Fibroblast of pulmonary artery (primary cell): ENCODE data around the gene CXCL1.

ENCODE experiments used
- DNase-seq: peaks from one replicate; pipeline ENCODE4 v3.0.0-alpha.2; 2010; ENCODE audit warnings: low read depth
- H3K4me3 ChIP-seq: replicated peaks from 2 replicates; pipeline ENCODE4 v1.5.1; 2011; ENCODE audit warnings: low read depth, mild to moderate bottlenecking, control low read depth, low read length, moderate library complexity
- CTCF ChIP-seq: IDR thresholded peaks from 2 replicates; pipeline ENCODE4 v1.5.1; 2011; ENCODE audit warnings: mild to moderate bottlenecking, control low read depth, low read length, inconsistent platforms; ENCODE audit errors: missing control alignments

Gene CXCL1

GRCh38 chr4:73842696-73843095, 26.5 kb upstream of the CXCL1 start:
- H3K4me3 ChIP-seq = no peak overlapping the region
- DNase-seq = no peak
- TF ChIP-seq CTCF = no peak

- DNase-seq = no peak
- H3K4me3 ChIP-seq = no peak overlapping the region
- TF ChIP-seq CTCF = no peak
These were observed 25.8 kb upstream of the CXCL1 start for GRCh38 chr4:73843369-73843768.

- no peak for TF ChIP-seq CTCF
- DNase-seq = peak; percentile 93
These were observed 24.8 kb upstream of the CXCL1 start for GRCh38 chr4:73844345-73844744.

GRCh38 chr4:73844806-73845205, 24.4 kb upstream of the CXCL1 start:
- TF ChIP-seq CTCF = no peak
- no peak for DNase-seq
- H3K4me3 ChIP-seq = no peak overlapping the region

More at GRCh38 chr4:73844345-73844744, 24.8 kb upstream of the CXCL1 start:
- H3K4me3 ChIP-seq = no peak overlapping the region

GRCh38 chr4:73847526-73848182, 21.5 kb upstream of the CXCL1 start:
- no peak for TF ChIP-seq CTCF
- no peak overlapping the region for H3K4me3 ChIP-seq
- DNase-seq = no peak

- no peak for TF ChIP-seq CTCF
- no peak overlapping the region for H3K4me3 ChIP-seq
- DNase-seq = no peak
These were observed 20.9 kb upstream of the CXCL1 start for GRCh38 chr4:73848183-73848777.
